Smooth muscle cell (in vitro differentiated cells): ENCODE measurements around the gene CTNNBIP1. TPM values are rescaled to one million over a fixed set of nuclear protein-coding genes. Genes with fewer than 3 reads are reported as not detected.
A peak's percentile ranks its signal among the peaks of the same experiment; 100 is the strongest.

Experiments
- DNase-seq: peaks from one replicate; lab custom pipeline; 2025; ENCODE audit not compliant: unreplicated experiment; lab: John Stamatoyannopoulos, UW
- H2AFZ ChIP-seq: fragments of 200-600 bp; sonication (generic); 2 replicates; pipeline ENCODE4 v1.6.0; 2016; ENCODE audit warnings: antibody characterized with exemption, low read depth, mild to moderate bottlenecking
- H3F3A ChIP-seq: fragments of 200-600 bp; sonication (generic); 2 replicates; pipeline ENCODE4 v1.6.0; 2017; ENCODE audit warnings: antibody characterized with exemption, low read depth
- H3K27ac ChIP-seq: fragments of 200-600 bp; sonication (generic); 2 replicates; pipeline ENCODE4 v1.5.1; 2016; ENCODE audit warnings: low read depth, mild to moderate bottlenecking
- H3K27me3 ChIP-seq: fragments of 200-600 bp; sonication (generic); 2 replicates; pipeline ENCODE4 v1.6.1; 2016; ENCODE audit warnings: low read depth, mild to moderate bottlenecking
- H3K36me3 ChIP-seq: fragments of 200-600 bp; sonication (generic); 2 replicates; pipeline ENCODE4 v1.5.1; 2016; ENCODE audit warnings: low read depth
- H3K4me1 ChIP-seq: fragments of 200-600 bp; sonication (generic); 2 replicates; pipeline ENCODE4 v1.5.1; 2016; ENCODE audit warnings: low read depth
- H3K4me2 ChIP-seq: fragments of 200-600 bp; sonication (generic); 2 replicates; pipeline ENCODE4 v1.6.0; 2016; ENCODE audit warnings: mild to moderate bottlenecking
- H3K4me3 ChIP-seq: fragments of 200-600 bp; sonication (generic); 2 replicates; pipeline ENCODE4 v1.5.1; 2016; ENCODE audit warnings: mild to moderate bottlenecking
- H3K79me2 ChIP-seq: fragments of 200-600 bp; sonication (generic); 2 replicates; pipeline ENCODE4 v1.6.0; 2016; ENCODE audit warnings: low read depth, mild to moderate bottlenecking
- H3K9ac ChIP-seq: fragments of 200-600 bp; sonication (generic); 2 replicates; pipeline ENCODE4 v1.6.0; 2016; ENCODE audit warnings: low read depth
- H3K9me3 ChIP-seq: fragments of 200-600 bp; sonication (generic); replicated peaks from 2 replicates; pipeline ENCODE4 v1.5.1; 2016; ENCODE audit warnings: low read depth
- H4K20me1 ChIP-seq: fragments of 200-600 bp; sonication (generic); 2 replicates; pipeline ENCODE4 v1.6.0; 2016; ENCODE audit warnings: low read depth
- CTCF ChIP-seq: fragments of 200-600 bp; sonication (generic); IDR thresholded peaks from 2 replicates; pipeline ENCODE4 v1.5.1; 2017; ENCODE audit warnings: borderline replicate concordance, mild to moderate bottlenecking, antibody characterized with exemption; ENCODE audit not compliant: insufficient read depth, poor library complexity, severe bottlenecking
- WGBS: methylation state at CpG from one replicate; pipeline ENCODE4 v1.1.7; 2016; ENCODE audit warnings: low lambda C conversion rate; 5-methylcytosine and 5-hydroxymethylcytosine counted together
- polyA plus RNA-seq: library from polyadenylated mRNA; unstranded; fragments of >200 nt; fragmentation: Nextera tagmentation; extraction: Ambion mirVana; gene quantifications from 2 replicates; pipeline ENCODE4 v1.2.1, GENCODE V29; 2016
- total RNA-seq: library from RNA; depleted of rRNA; stranded (reverse); fragments of >200 nt; gene quantifications from 2 replicates; pipeline ENCODE4 v1.2.3, GENCODE V29; 2014

Gene CTNNBIP1
- total and polyA plus RNA-seq, 2 experiments from 2014 or later: 27.7 to 55.1 TPM

GRCh38 chr1:9903801-9904527, 6.1 kb downstream of the CTNNBIP1 start:
- Histone ChIP-seq H3K27me3 (no peaks in the 10 kb centered on the region), H3K4me2 (peak overlapping the region; percentile 67), H2AFZ (no peak overlapping the region), H3K4me1 (peaks cover 3% of the 10 kb centered on the region), H3F3A (peaks cover 6% of the 10 kb centered on the region), H3K27ac (peak overlapping the region; percentile 88), H3K36me3 (no peaks in the 10 kb centered on the region), H3K4me3 (no peak overlapping the region), H4K20me1 (peaks cover 16% of the 10 kb centered on the region), H3K79me2 (peaks cover 45% of the 10 kb centered on the region), H3K9me3 (no peaks in the 10 kb centered on the region), H3K9ac (peak overlapping the region; percentile 35)
- no peak for DNase-seq
- no peak for TF ChIP-seq CTCF
- WGBS: 92% methylated on average over 9 of the region's 9 CpGs

- Histone ChIP-seq H3K4me1 (no peaks in the 10 kb centered on the region), H2AFZ (no peak overlapping the region), H3F3A (peaks cover 6% of the 10 kb centered on the region), H3K4me3 (no peak overlapping the region), H3K36me3 (no peaks in the 10 kb centered on the region), H3K27ac (no peak overlapping the region), H3K9me3 (no peaks in the 10 kb centered on the region), H4K20me1 (peaks cover 16% of the 10 kb centered on the region), H3K27me3 (no peaks in the 10 kb centered on the region), H3K79me2 (peaks cover 40% of the 10 kb centered on the region), H3K4me2 (no peak overlapping the region), H3K9ac (no peak overlapping the region)
- no peak for DNase-seq
- TF ChIP-seq CTCF: no peak
- 97% methylated on average over 6 of the region's 6 CpGs for WGBS
These were observed 8.0 kb downstream of the CTNNBIP1 start for GRCh38 chr1:9902060-9902452.

- peaks cover 6% of the 10 kb centered on the region for H3F3A ChIP-seq
- DNase-seq: no peak
- WGBS: 88% methylated on average over 9 of the region's 9 CpGs
- H4K20me1 ChIP-seq: peaks cover 16% of the 10 kb centered on the region
- H3K4me2 ChIP-seq: no peak overlapping the region
- no peaks in the 10 kb centered on the region for H3K4me1 ChIP-seq
- H3K4me3 ChIP-seq: no peak overlapping the region
- H3K27ac ChIP-seq: no peak overlapping the region
- no peak overlapping the region for H3K9ac ChIP-seq
- H3K27me3 ChIP-seq: no peaks in the 10 kb centered on the region
- no peak overlapping the region for H2AFZ ChIP-seq
- H3K36me3 ChIP-seq: no peaks in the 10 kb centered on the region
- no peak for TF ChIP-seq CTCF
- peaks cover 34% of the 10 kb centered on the region for H3K79me2 ChIP-seq
- H3K9me3 ChIP-seq: no peaks in the 10 kb centered on the region
These were observed 8.7 kb downstream of the CTNNBIP1 start for GRCh38 chr1:9901148-9902059.
